Activated T-cell treated with anti-CD3 and anti-CD28 coated beads for 1 hour (primary cell): ENCODE data around the gene SIGLEC6.
"Not testable (repeated sequence)": the region's sequence is repeated elsewhere in the genome, so short reads cannot be mapped to it uniquely, and the experiment has no call there.

Source experiments
- DNase-seq: peaks from one replicate; pipeline ENCODE4 v3.0.0-alpha.2; 2020; ENCODE audit warnings: low read depth

SIGLEC6 gene

GRCh38 chr19:51508059-51508733 lies 23.3 kb downstream of the SIGLEC6 start:
- DNase-seq, result no peak

GRCh38 chr19:51507640-51508058 lies 23.8 kb downstream of the SIGLEC6 start:
- DNase-seq, result no peak

GRCh38 chr19:51507192-51507591 lies 24.3 kb downstream of the SIGLEC6 start:
- DNase-seq, result no peak

- DNase-seq, result no peak
These were observed 25.6 kb downstream of the SIGLEC6 start for GRCh38 chr19:51505904-51506303.

- DNase-seq, result no peak
These were observed 27.6 kb downstream of the SIGLEC6 start for GRCh38 chr19:51503896-51504295.

GRCh38 chr19:51503286-51503817 lies 28.1 kb downstream of the SIGLEC6 start:
- DNase-seq, result no peak

GRCh38 chr19:51501594-51502263 lies 29.7 kb downstream of the SIGLEC6 start, which contains the start of gene SIGLEC12:
Gene SIGLEC12 (minus strand): TSS chr19:51501800. CDS start chr19:51501733, 67 bp downstream.
- no peak for DNase-seq

- not testable (repeated sequence) for DNase-seq
These were observed 30.5 kb downstream of the SIGLEC6 start for GRCh38 chr19:51500931-51501330.

GRCh38 chr19:51497666-51498065 lies 33.8 kb downstream of the SIGLEC6 start:
- DNase-seq, result no peak

- no peak for DNase-seq
These were observed 37.7 kb downstream of the SIGLEC6 start for GRCh38 chr19:51493776-51494175.

- DNase-seq, result no peak
These were observed 39.9 kb downstream of the SIGLEC6 start for GRCh38 chr19:51491586-51491985.

- no peak for DNase-seq
These were observed 40.8 kb downstream of the SIGLEC6 start for GRCh38 chr19:51490676-51491075.

GRCh38 chr19:51489113-51489512 lies 42.4 kb downstream of the SIGLEC6 start:
- DNase-seq, result no peak

GRCh38 chr19:51488491-51488890 lies 43.0 kb downstream of the SIGLEC6 start:
- DNase-seq, result no peak

GRCh38 chr19:51485960-51486660 lies 45.4 kb downstream of the SIGLEC6 start:
- no peak for DNase-seq

GRCh38 chr19:51480590-51480989 lies 50.9 kb downstream of the SIGLEC6 start:
- no peak for DNase-seq

GRCh38 chr19:51479531-51480331 lies 51.7 kb downstream of the SIGLEC6 start:
- no peak for DNase-seq

GRCh38 chr19:51478381-51479234 lies 52.9 kb downstream of the SIGLEC6 start, which contains the start of gene CEACAM18:
Gene CEACAM18 (plus strand): TSS chr19:51478539.
- DNase-seq, result no peak

- DNase-seq, result no peak
These were observed 54.1 kb downstream of the SIGLEC6 start for GRCh38 chr19:51477344-51477743.

GRCh38 chr19:51476164-51476563 lies 55.3 kb downstream of the SIGLEC6 start:
- DNase-seq, result no peak
